Thyroid gland (tissue), 4 donors: Measurements from ENCODE around the gene IQSEC1.

Experiments used
- POLR2A ChIP-seq, 2 donors: fragments of 450-650 bp; IDR thresholded peaks; one replicate each; pipeline ENCODE4 v1.6.1; 2017; ENCODE audit warnings: antibody characterized with exemption in 2 of 2, mild to moderate bottlenecking in 2 of 2, moderate library complexity in 1 of 2
- TF ChIP-seq, protein P1 (sequence below), 6 experiments: fragments of 200-600 bp in 3 of 6; fragments of 450-650 bp in 3 of 6; sonication (generic) in 3 of 6; IDR thresholded peaks; one replicate each; pipeline ENCODE4 v1.5.1; 2016 to 2019; ENCODE audit warnings: antibody characterized with exemption in 6 of 6, mild to moderate bottlenecking in 2 of 6, inconsistent platforms in 1 of 6, moderate library complexity in 1 of 6

DNA sequence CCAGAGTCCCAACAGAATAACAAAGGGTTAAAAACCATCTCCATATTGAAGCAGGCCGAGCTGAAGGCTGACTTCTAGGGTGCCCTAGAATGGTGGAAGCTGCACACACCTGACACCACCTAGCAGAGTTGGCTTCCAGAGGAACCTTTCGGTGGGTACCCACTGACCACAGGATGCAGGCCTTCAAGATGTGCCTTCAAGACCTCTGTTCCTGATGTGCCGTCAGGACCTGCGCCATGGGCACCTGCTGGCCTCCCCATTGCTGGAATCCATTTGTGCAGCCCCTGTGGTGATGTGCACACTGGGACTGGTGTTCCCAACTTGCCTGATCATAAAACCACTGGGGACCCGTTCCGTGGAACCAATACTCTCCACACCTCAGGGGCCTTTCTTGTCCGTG is 196.2 kb downstream of the IQSEC1 start:
- TF ChIP-seq, protein P1, sequence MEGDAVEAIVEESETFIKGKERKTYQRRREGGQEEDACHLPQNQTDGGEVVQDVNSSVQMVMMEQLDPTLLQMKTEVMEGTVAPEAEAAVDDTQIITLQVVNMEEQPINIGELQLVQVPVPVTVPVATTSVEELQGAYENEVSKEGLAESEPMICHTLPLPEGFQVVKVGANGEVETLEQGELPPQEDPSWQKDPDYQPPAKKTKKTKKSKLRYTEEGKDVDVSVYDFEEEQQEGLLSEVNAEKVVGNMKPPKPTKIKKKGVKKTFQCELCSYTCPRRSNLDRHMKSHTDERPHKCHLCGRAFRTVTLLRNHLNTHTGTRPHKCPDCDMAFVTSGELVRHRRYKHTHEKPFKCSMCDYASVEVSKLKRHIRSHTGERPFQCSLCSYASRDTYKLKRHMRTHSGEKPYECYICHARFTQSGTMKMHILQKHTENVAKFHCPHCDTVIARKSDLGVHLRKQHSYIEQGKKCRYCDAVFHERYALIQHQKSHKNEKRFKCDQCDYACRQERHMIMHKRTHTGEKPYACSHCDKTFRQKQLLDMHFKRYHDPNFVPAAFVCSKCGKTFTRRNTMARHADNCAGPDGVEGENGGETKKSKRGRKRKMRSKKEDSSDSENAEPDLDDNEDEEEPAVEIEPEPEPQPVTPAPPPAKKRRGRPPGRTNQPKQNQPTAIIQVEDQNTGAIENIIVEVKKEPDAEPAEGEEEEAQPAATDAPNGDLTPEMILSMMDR (IDR thresholded peaks at IDR 0.05): no peak
- TF ChIP-seq POLR2A (IDR thresholded peaks at IDR 0.05): no peak
